Stimulated activated CD4-positive, alpha-beta T cell treated with anti-CD3 and anti-CD28 coated beads, Interleukin-15, amount 100 ng/mL, for 48 hours (primary cell): ENCODE data around the gene CPAMD8.

Source experiments
- DNase-seq, 2 donors: peaks; one replicate each; pipeline ENCODE4 v3.0.0-alpha.2; 2020; ENCODE audit warnings: low read depth in 2 of 2

Gene CPAMD8

GRCh38 chr19:17026706-17027534 lies at the start of gene CPAMD8:
TSS of gene CPAMD8 (minus strand) at chr19:17026810. CDS start at chr19:17026642, 168 bp downstream.
- no peak for DNase-seq

DNA sequence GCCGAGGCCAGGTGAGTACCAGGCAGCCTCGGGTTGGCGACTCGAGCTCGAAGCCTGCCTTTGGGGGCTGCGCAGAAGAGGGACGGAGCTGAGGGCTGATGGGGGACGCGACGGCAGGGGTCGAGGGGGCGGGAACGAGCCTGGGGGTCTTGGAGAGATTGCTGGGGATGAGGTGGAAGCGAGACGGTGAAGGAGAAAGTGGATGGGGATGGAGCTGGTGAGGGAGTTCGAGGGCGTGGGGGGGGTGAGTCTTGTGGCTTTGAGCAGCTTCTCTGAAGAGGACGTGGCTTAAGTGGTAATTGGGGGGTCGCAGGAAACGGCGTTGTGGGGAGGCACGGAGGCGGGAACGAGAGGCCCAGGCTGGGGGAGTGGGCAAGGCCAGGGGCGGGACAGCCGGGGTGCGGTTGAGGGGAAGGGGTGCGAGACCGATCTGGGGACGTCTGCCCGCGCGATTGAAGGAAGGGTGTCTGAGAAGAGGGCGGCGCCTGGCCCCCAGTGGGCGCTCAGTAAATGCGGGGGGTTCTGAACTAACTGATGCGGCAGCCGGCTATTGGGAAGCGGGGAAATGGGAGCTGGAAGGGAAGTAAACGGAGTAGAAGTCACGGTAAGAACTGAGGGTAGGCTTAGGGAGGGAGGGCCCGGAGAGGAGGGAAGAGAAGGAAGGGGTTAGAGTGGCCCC lies 49.4 kb upstream of the CPAMD8 start:
- DNase-seq = peak; percentile 23 to 26

DNA sequence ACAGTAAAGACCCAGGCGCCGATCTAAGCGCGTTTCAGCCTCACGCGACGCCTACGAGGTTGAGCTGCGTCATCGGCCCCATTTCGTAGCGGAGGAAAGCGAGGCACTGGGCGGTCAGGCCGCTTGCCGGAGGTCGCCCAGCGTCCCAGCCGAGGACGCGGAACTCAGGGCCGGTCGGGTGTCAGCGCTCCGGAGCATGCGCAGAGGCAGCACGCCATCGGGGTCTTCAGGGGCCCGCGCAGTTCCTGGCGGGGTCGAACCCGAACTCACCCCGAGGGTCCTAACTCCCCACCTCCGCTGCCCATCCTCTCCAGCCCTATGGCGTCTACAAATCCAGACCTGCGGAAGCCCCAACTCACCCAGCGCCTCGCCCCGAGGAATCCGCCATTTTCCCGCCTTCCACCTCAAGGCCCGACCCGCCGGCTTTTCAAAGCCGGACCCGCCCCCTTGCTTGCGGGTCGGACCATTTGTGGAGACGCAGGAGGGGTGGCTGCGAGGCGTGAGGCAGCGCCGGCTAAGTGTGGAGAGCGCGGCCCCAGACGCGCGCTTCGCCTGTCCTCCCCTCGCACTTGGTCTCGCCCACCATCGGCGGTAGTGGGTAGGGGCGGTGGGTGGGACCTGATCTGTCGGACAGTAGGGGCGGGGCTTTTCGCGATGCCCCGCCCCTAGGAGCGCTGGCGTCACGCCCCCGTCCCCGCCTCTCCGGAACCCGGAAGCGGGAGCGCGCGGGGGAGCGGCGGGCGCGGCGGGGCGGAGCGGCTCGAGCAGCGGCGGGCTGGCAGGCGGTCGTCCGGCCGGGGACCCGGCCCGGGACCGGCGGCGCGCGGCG lies 48.6 kb upstream of the CPAMD8 start, which contains the start of the genes HAUS8 and MYO9B:
Gene HAUS8, minus strand, starts transcription at position 418 of the 829 bp plus-strand sequence. Its CDS starts 30 bp downstream, at position 388.
Gene MYO9B, plus strand, starts transcription at position 743 of the 829 bp plus-strand sequence. CDS start 25,941 bp downstream, outside the sequence.
- peak; percentile 99 to 100 for DNase-seq

DNA sequence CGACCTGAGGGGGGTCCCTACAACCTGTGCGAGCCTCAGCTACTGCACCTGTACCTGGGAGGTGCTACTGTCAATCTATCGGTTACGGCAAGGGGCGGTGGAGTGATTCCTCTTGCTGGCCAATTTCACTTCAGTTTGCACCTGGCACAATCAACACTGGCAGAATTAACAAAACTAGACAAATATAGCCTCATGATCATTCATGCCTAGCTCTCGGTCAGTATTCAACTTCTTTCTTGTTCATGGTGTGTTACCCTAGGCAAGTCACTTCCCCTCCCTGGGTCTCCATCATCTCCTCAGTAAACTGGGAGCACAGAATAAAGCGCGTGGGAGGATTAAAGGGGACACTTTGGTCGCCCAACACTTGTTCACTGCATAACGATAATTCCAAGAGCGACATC lies 48.0 kb upstream of the CPAMD8 start:
- DNase-seq = no peak

DNA sequence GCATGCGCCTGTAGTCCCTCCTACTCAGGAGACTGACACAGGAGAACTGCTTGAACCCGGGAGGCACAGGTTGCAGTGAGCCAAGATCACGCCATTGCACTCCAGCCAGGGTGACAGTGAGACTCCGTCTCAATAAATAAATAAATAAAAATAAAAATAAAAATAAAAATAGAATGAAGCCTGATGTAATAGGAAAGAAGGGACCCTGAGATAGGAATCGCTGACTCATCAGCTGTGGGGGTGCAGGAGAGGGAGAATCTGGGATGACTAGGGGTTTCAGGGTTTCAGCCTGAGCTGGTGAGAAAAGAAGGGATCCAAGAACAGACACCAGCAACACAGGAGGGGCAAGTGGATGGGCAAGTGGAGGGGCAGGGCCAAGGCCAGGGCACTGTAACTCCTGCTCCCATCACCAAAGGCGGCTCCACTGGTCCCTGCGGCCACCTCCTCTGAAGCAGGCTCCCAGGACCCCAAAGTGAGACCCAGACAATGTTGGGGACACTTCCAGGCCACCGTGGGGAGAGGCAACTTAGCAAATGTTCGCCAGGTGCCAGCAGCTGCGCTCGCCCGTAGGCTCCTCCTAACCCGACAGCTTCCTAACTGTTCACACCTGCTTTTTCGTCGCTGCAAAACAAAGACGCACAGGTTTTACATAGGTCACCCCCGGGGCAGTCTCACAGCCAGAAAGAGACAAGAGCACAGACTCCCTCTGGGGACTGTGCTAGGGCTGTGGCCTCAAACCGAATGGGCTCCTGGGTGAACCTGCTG lies 47.4 kb upstream of the CPAMD8 start:
- DNase-seq = no peak

DNA sequence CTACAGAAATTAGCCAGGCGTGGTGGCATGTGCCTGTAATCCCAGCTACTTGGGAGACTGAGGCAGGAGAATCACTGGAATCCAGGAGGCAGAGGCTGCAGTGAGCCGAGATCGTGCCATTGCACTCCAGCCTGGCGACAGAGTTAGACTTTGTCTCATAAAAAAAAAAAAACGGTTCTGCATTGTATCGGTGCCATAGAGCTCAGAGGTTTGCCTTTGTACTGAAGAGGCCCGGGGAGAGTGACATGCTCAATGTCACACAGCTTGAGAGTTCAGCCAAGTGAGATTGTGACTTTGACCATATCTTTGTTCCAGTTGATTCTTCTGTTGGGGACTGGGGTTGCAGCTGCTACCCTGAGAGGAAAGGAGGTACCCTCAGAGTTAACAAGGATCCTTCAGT lies 44.3 kb upstream of the CPAMD8 start:
- DNase-seq = no peak

- DNase-seq = no peak
Observed at GRCh38 chr19:17070421-17070820, 43.8 kb upstream of the CPAMD8 start.

DNA sequence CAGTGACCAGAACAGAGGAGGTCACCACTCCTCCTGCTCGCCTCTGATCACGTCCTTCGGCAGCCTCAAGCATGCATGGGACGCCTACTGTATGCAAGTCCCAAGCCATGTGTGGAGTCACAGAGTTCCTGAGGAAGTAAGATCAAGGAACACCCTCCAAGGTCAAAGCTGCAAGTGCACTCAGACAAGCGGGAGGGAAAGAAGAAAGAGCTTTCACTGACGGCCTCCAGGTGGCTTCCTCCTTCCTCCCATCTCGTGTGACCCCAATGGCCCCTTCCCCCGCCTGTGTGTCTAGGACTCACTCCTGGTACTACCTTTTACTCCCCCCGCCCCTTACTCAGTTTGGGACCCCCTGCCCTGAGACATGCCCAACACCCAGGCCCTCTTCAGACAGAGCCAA lies 42.6 kb upstream of the CPAMD8 start:
- no peak for DNase-seq

DNA sequence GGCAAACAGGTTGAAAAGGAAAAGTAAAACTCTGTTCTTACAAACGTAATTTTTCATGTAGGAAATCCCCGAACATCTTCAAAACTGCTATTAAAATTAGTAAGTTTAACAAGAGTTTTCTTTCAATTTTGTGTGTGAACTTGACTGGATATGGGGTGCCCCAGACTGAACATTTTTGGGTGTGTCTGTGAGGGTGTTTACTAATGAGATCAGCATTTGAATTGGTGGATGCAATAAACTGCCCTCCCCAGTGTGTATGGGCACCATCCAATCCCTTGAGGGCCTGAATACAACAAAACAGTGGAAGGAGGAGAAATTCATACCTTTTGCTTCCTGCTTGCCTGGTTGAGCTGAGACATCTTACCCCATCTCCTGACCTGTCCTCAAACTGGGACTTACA lies 36.8 kb upstream of the CPAMD8 start:
- DNase-seq = no peak

DNA sequence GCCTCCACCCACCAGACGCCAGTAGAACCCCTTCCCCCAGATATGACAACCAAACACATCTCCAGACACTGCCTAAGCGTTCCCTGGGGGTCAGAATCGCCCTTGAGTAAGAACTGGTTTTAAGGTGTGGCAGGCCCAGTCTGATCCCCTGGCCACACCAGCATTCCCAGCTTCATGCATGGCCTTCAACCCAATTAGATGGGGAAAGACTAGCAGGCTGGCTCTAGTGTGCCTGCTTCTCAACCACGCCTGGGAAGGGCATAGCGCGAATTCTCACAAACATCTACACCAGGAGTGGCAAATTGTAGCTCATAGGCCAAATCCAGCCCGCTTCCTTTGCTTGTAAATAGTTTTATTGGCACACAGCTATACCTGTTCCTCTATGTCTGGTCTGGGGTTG lies 35.1 kb upstream of the CPAMD8 start:
- no peak for DNase-seq

- DNase-seq = no peak
Observed at GRCh38 chr19:17061205-17061604, 34.6 kb upstream of the CPAMD8 start.

- no peak for DNase-seq
Observed at GRCh38 chr19:17060802-17061201, 34.2 kb upstream of the CPAMD8 start.

DNA sequence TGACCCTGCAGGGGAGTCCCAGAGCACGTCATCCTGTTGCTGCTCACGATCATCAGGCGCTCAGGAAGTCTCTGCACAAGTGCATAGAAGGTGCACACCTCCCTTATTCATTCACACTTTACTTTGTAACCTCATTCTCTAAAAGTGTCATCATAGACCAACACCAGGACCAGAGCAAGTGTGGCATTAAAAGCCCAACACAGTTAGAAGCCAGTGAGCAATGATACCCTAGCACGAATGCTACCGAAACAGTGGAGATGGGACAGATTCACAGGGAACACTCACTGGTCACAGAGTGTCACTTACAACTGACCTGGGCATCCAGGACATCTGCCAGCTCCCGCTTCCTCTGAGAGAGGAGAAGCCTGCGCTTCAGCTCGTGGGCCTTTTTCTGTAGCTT lies 31.6 kb upstream of the CPAMD8 start:
- DNase-seq = no peak

- no peak for DNase-seq
Observed at GRCh38 chr19:17055636-17056035, 29.0 kb upstream of the CPAMD8 start.

DNA sequence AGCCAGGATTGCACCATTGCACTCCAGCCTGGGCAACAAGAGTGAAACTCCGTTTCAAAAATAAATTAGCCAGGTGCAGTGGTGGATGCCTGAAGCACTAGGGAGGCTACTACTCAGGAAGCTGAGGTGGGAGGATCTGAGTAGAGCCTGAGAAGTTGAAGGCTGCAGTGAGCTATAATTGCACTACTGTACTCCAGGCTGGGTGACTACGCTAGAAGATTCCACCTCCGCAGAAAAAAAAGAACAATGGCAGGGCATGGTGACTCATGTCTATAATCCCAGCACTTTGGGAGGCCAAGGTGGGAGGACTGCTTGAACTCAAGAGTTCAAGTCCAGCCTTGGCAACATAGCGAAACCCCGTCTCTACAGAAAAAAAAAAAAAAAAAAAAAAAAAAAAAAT lies 28.1 kb upstream of the CPAMD8 start:
- DNase-seq = no peak

GRCh38 chr19:17052439-17052838 lies 25.8 kb upstream of the CPAMD8 start:
- DNase-seq = no peak

- no peak for DNase-seq
Observed at GRCh38 chr19:17049711-17050280, 23.2 kb upstream of the CPAMD8 start.

DNA sequence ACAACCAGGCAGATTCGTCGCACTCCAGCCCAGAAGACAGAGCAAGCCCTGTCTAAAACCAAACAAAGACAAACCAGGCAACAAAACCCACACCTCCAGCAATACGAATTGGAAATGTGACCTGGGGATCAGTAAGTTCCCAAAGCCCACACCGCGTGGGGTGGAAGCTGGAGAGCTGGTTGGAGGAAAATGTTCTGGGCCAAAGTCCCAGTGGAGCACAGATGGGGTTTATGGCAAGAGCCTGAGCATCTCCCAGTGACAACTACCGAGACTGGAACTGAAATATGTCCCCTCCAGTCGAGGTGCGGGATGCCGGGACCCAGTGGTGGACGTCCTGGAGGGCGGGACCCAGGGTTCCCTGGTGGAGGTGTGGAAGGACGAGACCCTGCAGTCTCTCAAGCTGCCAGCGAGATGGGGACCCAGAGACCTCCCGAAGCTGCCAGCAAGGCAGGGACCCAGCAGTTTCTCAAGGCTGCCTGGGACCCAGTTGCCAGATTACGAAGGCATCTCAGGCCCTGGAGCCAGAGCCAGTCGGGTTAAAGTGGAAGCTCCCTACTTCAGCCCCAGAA lies 22.4 kb upstream of the CPAMD8 start:
- DNase-seq = no peak

DNA sequence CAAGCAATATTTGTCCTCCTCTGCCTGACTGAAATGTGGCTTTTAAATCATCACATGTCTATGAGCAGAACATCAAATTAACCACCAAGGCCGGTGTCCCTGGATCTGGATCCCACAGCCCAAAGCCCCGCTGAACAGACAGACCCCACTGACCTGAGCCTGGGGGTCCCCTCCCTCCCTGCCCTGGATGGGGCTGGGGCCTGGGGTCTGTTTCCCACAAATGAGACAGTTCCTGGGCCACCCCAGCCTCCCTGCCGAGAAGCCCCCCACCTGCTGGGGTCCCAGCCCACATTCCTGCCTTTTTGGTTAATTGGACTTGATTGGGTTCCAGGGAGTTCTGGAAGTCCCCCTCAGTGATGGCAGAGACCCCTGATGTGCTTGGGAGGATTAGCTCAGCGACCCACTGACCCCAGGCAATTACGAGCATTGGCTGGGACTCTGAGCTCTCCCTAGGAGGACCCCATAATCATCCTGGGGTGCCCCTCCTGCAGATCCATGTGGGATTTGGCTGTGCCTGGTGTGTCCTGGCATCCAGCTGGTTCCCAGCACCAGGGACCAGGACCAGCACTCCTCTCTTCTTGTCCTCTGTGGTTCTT lies 19.4 kb upstream of the CPAMD8 start:
- no peak for DNase-seq

DNA sequence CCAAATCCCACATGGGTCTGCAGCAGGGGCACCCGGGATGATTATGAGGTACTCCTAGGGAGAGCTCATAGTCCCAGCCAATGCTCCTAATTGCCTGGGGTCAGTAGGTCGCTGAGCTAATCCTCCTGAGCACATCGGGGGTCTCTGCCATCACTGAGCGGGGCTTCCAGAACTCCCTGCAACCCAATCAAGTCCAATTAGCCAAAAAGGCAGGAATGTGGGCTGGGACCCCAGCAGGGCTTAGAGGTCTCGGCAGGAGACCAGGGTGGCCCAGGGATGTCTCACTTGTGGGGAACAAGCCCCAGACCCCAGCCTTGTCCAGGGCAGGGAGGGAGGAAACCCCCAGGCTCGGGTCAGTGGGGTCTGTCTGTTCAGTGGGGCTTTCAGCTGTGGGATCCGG lies 17.1 kb upstream of the CPAMD8 start:
- no peak for DNase-seq
